Measurements from ENCODE around the gene ZMPSTE24. TPM values are rescaled to one million over a fixed set of nuclear protein-coding genes. Genes with fewer than 3 reads are reported as not detected.

Gene ZMPSTE24
- total RNA-seq, 1 donor from 2014 or later: 68.4 TPM

- Histone ChIP-seq H3K36me3 (ENCODE audit: control insufficient read depth, insufficient read depth, low read length) (no peaks in the 10 kb centered on the region), H3K4me3 (ENCODE audit: low read depth, low read length) (peak overlapping the region; percentile 17), H3K27me3 (ENCODE audit: control insufficient read depth, insufficient read depth, low read length) (peaks cover 22% of the 10 kb centered on the region)
- TF ChIP-seq, protein P1, sequence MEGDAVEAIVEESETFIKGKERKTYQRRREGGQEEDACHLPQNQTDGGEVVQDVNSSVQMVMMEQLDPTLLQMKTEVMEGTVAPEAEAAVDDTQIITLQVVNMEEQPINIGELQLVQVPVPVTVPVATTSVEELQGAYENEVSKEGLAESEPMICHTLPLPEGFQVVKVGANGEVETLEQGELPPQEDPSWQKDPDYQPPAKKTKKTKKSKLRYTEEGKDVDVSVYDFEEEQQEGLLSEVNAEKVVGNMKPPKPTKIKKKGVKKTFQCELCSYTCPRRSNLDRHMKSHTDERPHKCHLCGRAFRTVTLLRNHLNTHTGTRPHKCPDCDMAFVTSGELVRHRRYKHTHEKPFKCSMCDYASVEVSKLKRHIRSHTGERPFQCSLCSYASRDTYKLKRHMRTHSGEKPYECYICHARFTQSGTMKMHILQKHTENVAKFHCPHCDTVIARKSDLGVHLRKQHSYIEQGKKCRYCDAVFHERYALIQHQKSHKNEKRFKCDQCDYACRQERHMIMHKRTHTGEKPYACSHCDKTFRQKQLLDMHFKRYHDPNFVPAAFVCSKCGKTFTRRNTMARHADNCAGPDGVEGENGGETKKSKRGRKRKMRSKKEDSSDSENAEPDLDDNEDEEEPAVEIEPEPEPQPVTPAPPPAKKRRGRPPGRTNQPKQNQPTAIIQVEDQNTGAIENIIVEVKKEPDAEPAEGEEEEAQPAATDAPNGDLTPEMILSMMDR (IDR thresholded peaks at IDR 0.05; ENCODE audit: insufficient read depth, low read length, severe bottlenecking): peak; percentile 97
- FAIRE-seq (no peak), DNase-seq (ENCODE audit: low read depth) (peak; percentile 71)
These were observed 57.3 kb downstream of the ZMPSTE24 start for GRCh38 chr1:40315239-40315794.

GRCh38 chr1:40315795-40316594, 58.0 kb downstream of the ZMPSTE24 start:
- peak overlapping the region; percentile 20 for H3K4me3 ChIP-seq (ENCODE audit: low read depth, low read length)
- FAIRE-seq (no peak), DNase-seq (ENCODE audit: low read depth) (peak; percentile 8)
- H3K27me3 ChIP-seq (ENCODE audit: control insufficient read depth, insufficient read depth, low read length): peaks cover 22% of the 10 kb centered on the region
- TF ChIP-seq, protein P1 (IDR thresholded peaks at IDR 0.05; ENCODE audit: insufficient read depth, low read length, severe bottlenecking): no peak
- H3K36me3 ChIP-seq (ENCODE audit: control insufficient read depth, insufficient read depth, low read length): no peaks in the 10 kb centered on the region

GRCh38 chr1:40316595-40317393, 58.8 kb downstream of the ZMPSTE24 start, which contains the start of gene COL9A2:
COL9A2 (minus strand) TSS chr1:40317286; CDS start chr1:40317197, 89 bp downstream.
- Histone ChIP-seq H3K36me3 (ENCODE audit: control insufficient read depth, insufficient read depth, low read length) (no peaks in the 10 kb centered on the region), H3K4me3 (ENCODE audit: low read depth, low read length) (peak within 1 kb of the TSS; percentile 20), H3K27me3 (ENCODE audit: control insufficient read depth, insufficient read depth, low read length) (peaks cover 22% of the 10 kb centered on the region)
- FAIRE-seq (no peak), DNase-seq (ENCODE audit: low read depth) (no peak)
- TF ChIP-seq, protein P1 (IDR thresholded peaks at IDR 0.05; ENCODE audit: insufficient read depth, low read length, severe bottlenecking): no peak

DNA sequence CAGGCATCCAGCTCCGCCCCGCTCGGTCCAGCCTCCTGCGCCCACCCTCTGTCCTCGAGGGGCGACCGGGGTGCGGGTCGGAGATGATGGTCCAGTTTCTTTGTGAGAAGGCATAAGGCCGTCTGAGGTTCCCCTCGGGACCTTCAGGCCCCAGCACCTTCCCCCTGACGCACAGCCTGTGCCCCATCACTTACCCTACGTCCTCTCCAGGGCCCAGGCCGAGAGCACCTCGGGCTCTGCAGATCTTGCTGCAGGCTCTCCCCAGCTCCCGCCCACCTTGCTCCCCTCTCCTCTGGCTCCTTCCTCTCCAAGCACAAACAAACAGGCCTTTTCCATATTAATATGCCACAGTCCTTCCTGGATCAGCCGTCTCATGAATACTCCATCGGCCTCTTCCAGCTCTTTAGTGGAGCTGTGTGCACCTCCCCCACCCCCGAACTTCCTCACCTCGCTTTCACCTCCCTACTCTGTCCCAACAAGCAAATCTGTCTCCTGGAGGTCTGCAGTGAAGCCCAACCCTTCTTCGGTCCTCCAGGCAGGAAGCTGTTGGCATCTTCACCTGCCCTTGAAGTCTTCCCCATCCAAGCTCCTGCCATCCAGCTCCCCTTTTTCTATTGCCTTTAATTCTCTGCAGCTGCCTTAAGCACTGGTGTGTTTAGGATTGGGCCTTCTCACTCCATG, 59.5 kb downstream of the ZMPSTE24 start:
- Histone ChIP-seq H3K4me3 (ENCODE audit: low read depth, low read length) (no peak overlapping the region), H3K27me3 (ENCODE audit: control insufficient read depth, insufficient read depth, low read length) (peaks cover 22% of the 10 kb centered on the region), H3K36me3 (ENCODE audit: control insufficient read depth, insufficient read depth, low read length) (no peaks in the 10 kb centered on the region)
- no peak for FAIRE-seq
- no peak for DNase-seq (ENCODE audit: low read depth)
- TF ChIP-seq, protein P1 (IDR thresholded peaks at IDR 0.05; ENCODE audit: insufficient read depth, low read length, severe bottlenecking): no peak

- FAIRE-seq: no peak
- DNase-seq (ENCODE audit: low read depth): no peak
- H3K4me3 ChIP-seq (ENCODE audit: low read depth, low read length): no peak overlapping the region
- TF ChIP-seq, protein P1 (IDR thresholded peaks at IDR 0.05; ENCODE audit: insufficient read depth, low read length, severe bottlenecking): no peak
- H3K36me3 ChIP-seq (ENCODE audit: control insufficient read depth, insufficient read depth, low read length): no peaks in the 10 kb centered on the region
- peaks cover 22% of the 10 kb centered on the region for H3K27me3 ChIP-seq (ENCODE audit: control insufficient read depth, insufficient read depth, low read length)
These were observed 60.4 kb downstream of the ZMPSTE24 start for GRCh38 chr1:40318476-40318875.
